Keratinocyte (primary cell): ENCODE data around the gene ZNFX1. TPM values are rescaled to one million over a fixed set of nuclear protein-coding genes. Genes with fewer than 3 reads are reported as not detected.

ENCODE experiments used
- DNase-seq: peaks from one replicate; pipeline ENCODE4 v3.0.0-alpha.2; 2011; ENCODE audit warnings: low read depth, missing footprints, low spot score
- FAIRE-seq: peaks from 2 replicates; lab custom pipeline; 2011; peaks lifted over from hg19 to GRCh38; lab: Jason Lieb, UNC
- H2AFZ ChIP-seq: 2 replicates; pipeline ENCODE4 v1.6.0; 2012; ENCODE audit warnings: low read length, control low read depth, inconsistent platforms; ENCODE audit not compliant: control insufficient read depth
- H3K27ac ChIP-seq: 2 replicates; pipeline ENCODE4 v1.5.1; 2011; ENCODE audit warnings: low read length; ENCODE audit not compliant: control insufficient read depth, insufficient read depth
- H3K27me3 ChIP-seq: 3 replicates; pipeline ENCODE4 v1.6.0; 2011; ENCODE audit warnings: low read length; ENCODE audit not compliant: control insufficient read depth, insufficient read depth; ENCODE audit errors: extremely low read depth
- H3K36me3 ChIP-seq, 2 experiments: 2 replicates in 1 of 2; 3 replicates in 1 of 2; pipeline ENCODE4 v1.5.1; 2011; ENCODE audit warnings: low read length in 2 of 2, mild to moderate bottlenecking in 1 of 2; ENCODE audit not compliant: control insufficient read depth in 2 of 2, insufficient read depth in 2 of 2; ENCODE audit errors: extremely low read depth in 1 of 2
- H3K4me1 ChIP-seq: 3 replicates; pipeline ENCODE4 v1.5.1; 2011; ENCODE audit warnings: low read length; ENCODE audit not compliant: control insufficient read depth, insufficient read depth; ENCODE audit errors: extremely low read depth
- H3K4me2 ChIP-seq: 3 replicates; pipeline ENCODE4 v1.6.0; 2011; ENCODE audit warnings: low read depth, low read length; ENCODE audit not compliant: control insufficient read depth, insufficient read depth; ENCODE audit errors: extremely low read depth
- H3K4me3 ChIP-seq, 3 experiments: fragments of 200-600 bp in 1 of 3; sonication (generic) in 1 of 3; 2 replicates in 2 of 3; 3 replicates in 1 of 3; pipeline ENCODE4 v1.5.1; 2011 to 2016; ENCODE audit warnings: low read length in 3 of 3, mild to moderate bottlenecking in 3 of 3, control low read depth in 2 of 3, inconsistent platforms in 1 of 3, low read depth in 1 of 3, mixed read lengths in 1 of 3, mixed run types in 1 of 3, moderate library complexity in 1 of 3; ENCODE audit not compliant: control insufficient read depth in 2 of 3, insufficient read depth in 2 of 3; ENCODE audit errors: extremely low read depth in 1 of 3
- H3K79me2 ChIP-seq: 2 replicates; pipeline ENCODE4 v1.6.0; 2012; ENCODE audit warnings: low read length; ENCODE audit not compliant: control insufficient read depth, insufficient read depth
- H3K9ac ChIP-seq: 3 replicates; pipeline ENCODE4 v1.6.0; 2011; ENCODE audit warnings: low read length; ENCODE audit not compliant: control insufficient read depth, insufficient read depth; ENCODE audit errors: extremely low read depth
- H3K9me1 ChIP-seq: 3 replicates; pipeline ENCODE4 v1.6.0; 2011; ENCODE audit warnings: low read length; ENCODE audit not compliant: control insufficient read depth, insufficient read depth; ENCODE audit errors: extremely low read depth
- H3K9me3 ChIP-seq: 2 replicates; pipeline ENCODE4 v1.5.1; 2012; ENCODE audit warnings: low read depth, low read length; ENCODE audit not compliant: control insufficient read depth
- H4K20me1 ChIP-seq: 3 replicates; pipeline ENCODE4 v1.6.0; 2011; ENCODE audit warnings: low read length; ENCODE audit not compliant: control insufficient read depth, insufficient read depth; ENCODE audit errors: extremely low read depth
- CTCF ChIP-seq, 3 experiments: IDR thresholded peaks in 1 of 3; conservative IDR thresholded peaks in 1 of 3; optimal IDR thresholded peaks in 1 of 3; 2 replicates in 2 of 3; 3 replicates in 1 of 3; pipeline versions ENCODE3 to v1.5.1; 2011; ENCODE audit warnings: low read length in 3 of 3, mild to moderate bottlenecking in 3 of 3, moderate library complexity in 2 of 3, control low read depth in 1 of 3, inconsistent platforms in 1 of 3; ENCODE audit not compliant: insufficient read depth in 2 of 3; ENCODE audit errors: extremely low read depth in 1 of 3
- EZH2 ChIP-seq: IDR thresholded peaks from one replicate; pipeline ENCODE4 v1.6.1; 2012; ENCODE audit warnings: inconsistent platforms, mild to moderate bottlenecking, low read length, moderate library complexity
- dilution Hi-C: fragments of 300-500 bp; cut with MboI; formaldehyde crosslinking; loops from one replicate; pipeline ENCODE4 v1.7.0; 2020; ENCODE audit warnings: low sequenced_read_pairs; ENCODE audit not compliant: extremely low pct_ligation_motif_present
- polyA plus RNA-seq, 5 experiments: library from polyadenylated mRNA; depleted of rRNA in 3 of 5; stranded (reverse) in 3 of 5; stranded (forward) in 1 of 5; unstranded in 1 of 5; fragments of >200 nt; gene quantifications; 1 replicate in 1 of 5; 2 replicates in 3 of 5; 3 replicates in 1 of 5; pipeline versions ENCODE4 v1.2.1 to v1.2.3, GENCODE V29; 2011 to 2012; ENCODE audit warnings: missing spikeins in 2 of 5, low read depth in 1 of 5, low replicate concordance in 1 of 5

Gene ZNFX1
- polyA plus RNA-seq, 1 donor (not counting 4 experiments of a cell fraction or from before 2014, with no cell fraction given) = 14.2 TPM

- Histone ChIP-seq H3K36me3 (peaks cover 32 to 41% of the 10 kb centered on the region in 2 experiments), H3K9me1 (no peaks in the 10 kb centered on the region), H2AFZ (no peak overlapping the region), H3K9ac (no peak overlapping the region), H3K79me2 (peaks cover under 1% of the 10 kb centered on the region), H3K4me1 (no peaks in the 10 kb centered on the region), H3K4me2 (no peak overlapping the region), H4K20me1 (no peaks in the 10 kb centered on the region), H3K9me3 (no peaks in the 10 kb centered on the region), H3K27ac (no peak overlapping the region), H3K4me3 (no peak overlapping the region), H3K27me3 (no peaks in the 10 kb centered on the region)
- FAIRE-seq (no peak), DNase-seq (no peak)
- TF ChIP-seq EZH2 = no peak
- no peak for TF ChIP-seq CTCF (optimal IDR thresholded peaks at IDR 0.05 in 1 of 3, IDR thresholded peaks at IDR 0.05 in 1 of 3, conservative IDR thresholded peaks at IDR 0.05 in 1 of 3; ENCODE audit: extremely low read depth in 1 of 3, insufficient read depth in 2 of 3, low read length in 3 of 3)
- dilution Hi-C loops = no loop called here
Observed at GRCh38 chr20:49259284-49259683, 18.6 kb downstream of the ZNFX1 start.

- FAIRE-seq (no peak), DNase-seq (no peak)
- Histone ChIP-seq H3K9me3 (no peaks in the 10 kb centered on the region), H3K9me1 (no peaks in the 10 kb centered on the region), H3K27ac (no peak overlapping the region), H3K36me3 (peaks cover 45 to 55% of the 10 kb centered on the region in 2 experiments), H3K4me2 (no peak overlapping the region), H2AFZ (no peak overlapping the region), H4K20me1 (no peaks in the 10 kb centered on the region), H3K4me1 (no peaks in the 10 kb centered on the region), H3K4me3 (no peak overlapping the region), H3K9ac (no peak overlapping the region), H3K27me3 (no peaks in the 10 kb centered on the region), H3K79me2 (no peaks in the 10 kb centered on the region)
- dilution Hi-C loops = no loop called here
- TF ChIP-seq EZH2 = no peak
- TF ChIP-seq CTCF (optimal IDR thresholded peaks at IDR 0.05 in 1 of 3, IDR thresholded peaks at IDR 0.05 in 1 of 3, conservative IDR thresholded peaks at IDR 0.05 in 1 of 3; ENCODE audit: extremely low read depth in 1 of 3, insufficient read depth in 2 of 3, low read length in 3 of 3) = no peak
Observed at GRCh38 chr20:49256261-49256660, 21.6 kb downstream of the ZNFX1 start.
